Measurements from ENCODE around the gene SEPHS2. TPM values are rescaled to one million over a fixed set of nuclear protein-coding genes. Genes with fewer than 3 reads are reported as not detected.

Gene SEPHS2
- total and polyA plus RNA-seq, 9 donors: 13.1 to 38.9 (median 25.6) TPM

DNA sequence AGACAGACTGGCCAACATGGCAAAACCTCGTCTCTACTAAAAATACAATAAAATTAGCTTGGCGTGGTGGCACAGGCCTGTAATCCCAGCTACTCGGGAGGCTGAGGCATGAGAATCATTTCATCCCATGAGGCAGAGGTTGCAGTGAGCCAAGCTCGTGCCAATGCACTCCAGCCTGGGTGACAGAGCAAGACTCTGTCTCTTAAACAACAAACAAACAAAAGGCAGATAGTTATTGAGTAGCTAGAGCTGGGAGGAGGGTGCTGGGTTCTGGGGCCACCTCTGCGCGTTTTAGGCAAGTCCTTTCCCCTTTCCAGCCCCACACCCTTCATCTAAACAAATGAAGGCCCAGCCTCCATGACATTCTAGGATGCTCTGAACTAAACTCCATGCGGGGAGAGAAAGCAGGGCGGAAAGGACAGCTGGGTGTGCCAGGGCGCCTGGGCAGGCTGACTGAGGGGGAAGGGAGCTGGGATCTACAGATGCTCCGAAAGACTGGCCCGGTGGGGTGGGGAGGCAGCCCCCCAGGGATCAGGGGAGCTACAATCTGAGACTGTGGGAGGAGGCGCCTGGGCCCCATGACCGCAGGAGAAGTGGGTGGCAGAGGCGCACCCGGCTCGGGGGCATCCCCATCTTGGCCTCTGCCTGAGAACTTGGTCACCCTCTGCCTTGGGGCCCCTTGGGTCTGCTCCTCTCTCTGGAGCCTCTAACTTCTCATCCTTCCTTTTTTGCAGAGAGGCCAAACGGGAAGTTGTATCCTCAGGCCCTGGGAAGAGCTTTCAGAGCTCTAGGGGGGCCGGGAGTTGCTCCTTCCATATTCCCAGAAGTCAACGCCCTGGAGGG lies 27.8 kb upstream of the SEPHS2 start:
- no peak overlapping the region for H3K4me3 ChIP-seq
- no peaks in the 10 kb centered on the region for H3K36me3 ChIP-seq
- no peaks in the 10 kb centered on the region for H3K9me3 ChIP-seq
- no peak for DNase-seq
- intact Hi-C loops (cut with DNase I): no loop called here
- 65 to 66% (median 65%) methylated on average over 19 of the region's 19 CpGs for WGBS, 3 donors
- no peaks in the 10 kb centered on the region for H3K4me1 ChIP-seq (ENCODE audit: insufficient read depth)
- H3K27ac ChIP-seq: no peak overlapping the region
- TF ChIP-seq POLR2A (IDR thresholded peaks at IDR 0.05) (no peak), EP300 (IDR thresholded peaks at IDR 0.05) (no peak), CTCF (IDR thresholded peaks at IDR 0.05) (no peak)
- H3K27me3 ChIP-seq: no peaks in the 10 kb centered on the region

GRCh38 chr16:30472328-30472942 lies 26.8 kb upstream of the SEPHS2 start, which contains the start of gene ITGAL:
Gene ITGAL (plus strand): TSS chr16:30472742. CDS start chr16:30472838, 96 bp downstream.
- 62 to 67% (median 62%) methylated on average over 8 of the region's 8 CpGs for WGBS, 3 donors
- intact Hi-C loops (cut with DNase I): no loop called here
- Histone ChIP-seq H3K4me1 (ENCODE audit: insufficient read depth) (no peaks in the 10 kb centered on the region), H3K9me3 (no peaks in the 10 kb centered on the region), H3K27ac (no peak within 1 kb of the TSS), H3K27me3 (no peaks in the 10 kb centered on the region), H3K4me3 (no peak within 1 kb of the TSS), H3K36me3 (no peaks in the 10 kb centered on the region)
- TF ChIP-seq EP300 (IDR thresholded peaks at IDR 0.05) (no peak), POLR2A (IDR thresholded peaks at IDR 0.05) (no peak), CTCF (IDR thresholded peaks at IDR 0.05) (no peak)
- DNase-seq: peak in 1 of 5 donors; percentile 19

DNA sequence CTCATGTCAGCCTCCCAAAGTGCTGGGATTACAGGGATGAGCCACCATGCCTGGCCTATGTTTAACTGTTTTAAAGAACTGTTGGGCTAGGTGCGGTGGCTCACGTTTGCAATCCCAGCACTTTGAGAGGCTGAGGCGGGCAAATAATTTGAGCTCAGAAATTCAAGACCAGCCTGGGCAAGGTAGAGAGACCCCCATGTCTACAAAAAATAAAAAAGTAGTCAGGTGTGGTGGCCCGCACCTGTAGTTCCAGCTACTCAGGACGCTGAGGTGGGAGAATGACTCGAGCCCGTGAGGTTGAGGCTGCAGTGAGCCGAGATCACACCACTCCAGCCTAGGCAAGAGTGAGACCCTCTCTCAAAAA lies 24.9 kb upstream of the SEPHS2 start:
- Histone ChIP-seq H3K27me3 (no peaks in the 10 kb centered on the region), H3K9me3 (no peaks in the 10 kb centered on the region), H3K4me3 (no peak overlapping the region), H3K27ac (no peak overlapping the region), H3K36me3 (no peaks in the 10 kb centered on the region), H3K4me1 (ENCODE audit: insufficient read depth) (no peaks in the 10 kb centered on the region)
- intact Hi-C loops (cut with DNase I): no loop called here
- TF ChIP-seq EP300 (IDR thresholded peaks at IDR 0.05) (no peak), POLR2A (IDR thresholded peaks at IDR 0.05) (no peak), CTCF (IDR thresholded peaks at IDR 0.05) (no peak)
- no peak for DNase-seq
- 78 to 81% (median 80%) methylated on average over 8 of the region's 8 CpGs for WGBS, 3 donors

GRCh38 chr16:30470170-30470512 lies 24.5 kb upstream of the SEPHS2 start:
- Histone ChIP-seq H3K9me3 (no peaks in the 10 kb centered on the region), H3K4me3 (no peak overlapping the region), H3K27ac (no peak overlapping the region), H3K27me3 (no peaks in the 10 kb centered on the region), H3K36me3 (no peaks in the 10 kb centered on the region), H3K4me1 (ENCODE audit: insufficient read depth) (no peaks in the 10 kb centered on the region)
- TF ChIP-seq CTCF (IDR thresholded peaks at IDR 0.05): no peak
- TF ChIP-seq EP300 (IDR thresholded peaks at IDR 0.05): no peak
- no peak for TF ChIP-seq POLR2A (IDR thresholded peaks at IDR 0.05)
- intact Hi-C loops (cut with DNase I): no loop called here
- DNase-seq: no peak
- 73 to 80% (median 74%) methylated on average over 3 of the region's 3 CpGs for WGBS, 3 donors
